ENCODE data around the gene PARD6B.
"Not testable (repeated sequence)": the region's sequence is repeated elsewhere in the genome, so short reads cannot be mapped to it uniquely, and the experiment has no call there.

Gene PARD6B

GRCh38 chr20:50777373-50777772, 46.0 kb downstream of the PARD6B start:
- no peak for DNase-seq

GRCh38 chr20:50778994-50779393, 47.6 kb downstream of the PARD6B start:
- DNase-seq, result not testable (repeated sequence)

GRCh38 chr20:50783390-50783789, 52.0 kb downstream of the PARD6B start:
- DNase-seq, result no peak

- DNase-seq, result no peak
These were observed 52.5 kb downstream of the PARD6B start for GRCh38 chr20:50783903-50784302.

GRCh38 chr20:50784464-50784863, 53.1 kb downstream of the PARD6B start:
- DNase-seq, result no peak

- no peak for DNase-seq
These were observed 55.3 kb downstream of the PARD6B start for GRCh38 chr20:50786703-50787102.

- DNase-seq, result no peak
These were observed 55.8 kb downstream of the PARD6B start for GRCh38 chr20:50787181-50787580.

GRCh38 chr20:50788045-50788991, 56.9 kb downstream of the PARD6B start:
- DNase-seq, result no peak

GRCh38 chr20:50789968-50790650, 58.7 kb downstream of the PARD6B start:
- DNase-seq, result no peak

- DNase-seq, result peak; percentile 89
These were observed 59.4 kb downstream of the PARD6B start for GRCh38 chr20:50790651-50791277.

GRCh38 chr20:50792708-50793574, 61.6 kb downstream of the PARD6B start:
- DNase-seq, result no peak

- peak; percentile 74 for DNase-seq
These were observed 62.2 kb downstream of the PARD6B start for GRCh38 chr20:50793575-50794016.

GRCh38 chr20:50794181-50794845, 62.9 kb downstream of the PARD6B start:
- peak; percentile 10 for DNase-seq

- DNase-seq, result peak; percentile 88
These were observed 63.7 kb downstream of the PARD6B start, which contains the start of gene BCAS4 for GRCh38 chr20:50794846-50795634. Gene BCAS4 (plus strand): TSS chr20:50795061. CDS start chr20:50795084, 23 bp downstream.

- no peak for DNase-seq
These were observed 65.8 kb downstream of the PARD6B start for GRCh38 chr20:50797142-50797541.

GRCh38 chr20:50798650-50799049, 67.3 kb downstream of the PARD6B start:
- DNase-seq, result no peak

GRCh38 chr20:50799176-50799889, 68.0 kb downstream of the PARD6B start:
- DNase-seq, result no peak

GRCh38 chr20:50799890-50800550, 68.6 kb downstream of the PARD6B start:
- no peak for DNase-seq

GRCh38 chr20:50800986-50801746, 69.8 kb downstream of the PARD6B start:
- DNase-seq, result not testable (repeated sequence)
